Brain microvascular endothelial cell (primary cell): ENCODE measurements around the gene SELENOO.

Source experiments
- DNase-seq: peaks from one replicate; pipeline ENCODE4 v3.0.0-alpha.2; 2020
- H3K27ac ChIP-seq: fragments of 250-450 bp; sonication (Bioruptor Pico); 2 replicates; pipeline ENCODE4 v1.5.1; 2020; ENCODE audit warnings: mild to moderate bottlenecking, moderate library complexity
- H3K27me3 ChIP-seq: fragments of 250-450 bp; sonication (Bioruptor Pico); replicated peaks from 2 replicates; pipeline ENCODE4 v1.5.1; 2020; ENCODE audit warnings: mild to moderate bottlenecking
- H3K36me3 ChIP-seq: fragments of 250-450 bp; sonication (Bioruptor Pico); replicated peaks from 2 replicates; pipeline ENCODE4 v1.5.1; 2020; ENCODE audit warnings: mild to moderate bottlenecking
- H3K4me3 ChIP-seq: 2 replicates; pipeline ENCODE4 v1.5.1; 2011; ENCODE audit warnings: low read depth, mild to moderate bottlenecking, control low read depth, low read length, moderate library complexity
- CTCF ChIP-seq: IDR thresholded peaks from 2 replicates; pipeline ENCODE4 v1.5.1; 2011; ENCODE audit warnings: low read depth, mild to moderate bottlenecking, moderate library complexity, low read length, control low read depth, inconsistent platforms; ENCODE audit errors: missing control alignments
- in situ Hi-C: cut with HindIII; loops from 2 replicates; pipeline ENCODE4 v1.10.0; 2017; ENCODE audit warnings: low sequenced_read_pairs, low pct_ligation_motif_present

SELENOO gene

DNA sequence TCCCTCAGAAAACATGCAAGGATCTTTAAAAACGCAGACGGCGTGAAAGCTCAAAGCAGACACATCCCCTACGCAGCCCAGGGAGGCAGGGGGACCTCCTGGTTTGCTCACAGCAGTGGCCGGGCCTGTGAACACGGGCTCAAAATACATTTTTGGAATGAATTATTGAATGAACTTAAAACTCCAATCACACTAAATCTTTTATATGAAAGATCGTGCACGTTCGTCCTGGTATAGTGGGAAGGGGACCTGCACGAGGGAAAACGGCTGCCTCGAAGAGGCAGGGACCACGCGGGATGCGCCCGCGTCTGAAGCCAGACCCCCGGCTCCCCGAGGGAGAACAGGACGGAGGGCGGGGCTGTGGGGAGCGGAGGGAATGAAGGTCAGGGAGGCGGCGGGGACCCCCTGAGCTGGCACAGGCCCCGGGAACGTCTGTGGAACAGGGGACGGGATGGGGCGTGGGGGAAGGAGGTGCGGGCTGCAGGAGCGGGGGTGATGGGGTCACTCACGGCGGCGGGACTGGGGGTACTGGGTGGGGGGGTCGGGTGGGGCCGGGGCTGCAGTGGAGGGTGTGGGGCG, 31.5 kb upstream of the SELENOO start:
- H3K36me3 ChIP-seq: no peaks in the 10 kb centered on the region
- no peaks in the 10 kb centered on the region for H3K27me3 ChIP-seq
- no peak for TF ChIP-seq CTCF
- no peak overlapping the region for H3K27ac ChIP-seq
- in situ Hi-C loops: no loop called here
- DNase-seq: no peak
- H3K4me3 ChIP-seq: peak overlapping the region; percentile 39

- H3K27me3 ChIP-seq: no peaks in the 10 kb centered on the region
- in situ Hi-C loops: no loop called here
- H3K27ac ChIP-seq: no peak overlapping the region
- DNase-seq: no peak
- TF ChIP-seq CTCF: no peak
- no peaks in the 10 kb centered on the region for H3K36me3 ChIP-seq
- H3K4me3 ChIP-seq: peak overlapping the region; percentile 39
These were observed 31.0 kb upstream of the SELENOO start for GRCh38 chr22:50169774-50170341.

DNA sequence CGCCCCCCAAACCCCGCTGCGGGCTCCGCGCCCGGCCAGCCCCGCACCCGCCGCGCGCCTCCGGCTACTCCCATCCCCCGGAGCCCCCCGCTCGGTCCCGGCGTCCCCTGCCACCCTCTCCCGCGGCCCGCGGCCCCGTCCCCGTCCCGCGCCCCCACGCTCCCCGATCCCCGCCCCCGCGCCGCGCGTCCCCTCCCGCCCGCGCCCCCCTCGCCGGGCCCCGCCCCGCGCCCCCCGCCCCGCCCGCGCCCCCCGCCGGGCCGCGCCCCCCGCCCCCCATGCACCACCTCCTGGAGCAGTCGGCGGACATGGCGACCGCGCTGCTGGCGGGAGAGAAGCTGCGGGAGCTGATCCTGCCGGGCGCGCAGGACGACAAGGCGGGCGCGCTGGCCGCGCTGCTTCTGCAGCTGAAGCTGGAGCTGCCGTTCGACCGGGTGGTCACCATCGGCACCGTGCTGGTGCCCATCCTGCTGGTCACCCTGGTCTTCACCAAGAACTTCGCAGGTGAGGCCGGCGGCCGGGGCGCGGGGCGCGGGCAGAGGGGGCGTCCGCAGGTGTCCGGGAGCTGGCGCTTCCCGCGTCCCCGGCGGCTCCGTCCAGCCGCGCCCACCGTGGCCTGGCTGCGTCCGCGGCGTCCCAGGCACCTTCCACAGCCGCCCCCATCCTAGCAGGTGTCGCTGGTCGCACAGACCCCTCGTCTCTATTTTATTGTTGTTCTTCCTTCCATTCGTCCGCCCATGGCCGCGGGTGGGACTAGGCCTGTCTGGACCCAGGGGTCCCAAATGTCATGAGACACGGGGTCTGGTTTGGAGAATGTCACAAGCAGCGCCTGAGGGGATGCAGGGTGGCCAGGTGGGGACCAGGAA, 30.1 kb upstream of the SELENOO start, which contains the start of gene PANX2:
Gene PANX2 (plus strand): TSS at position 279 of the 866 bp plus-strand sequence. CDS start 0 bp downstream, at position 279.
- H3K27ac ChIP-seq: no peak within 1 kb of the TSS
- H3K4me3 ChIP-seq: peak within 1 kb of the TSS; percentile 47
- in situ Hi-C loops: no loop called here
- no peak for TF ChIP-seq CTCF
- no peak for DNase-seq
- no peaks in the 10 kb centered on the region for H3K36me3 ChIP-seq
- H3K27me3 ChIP-seq: no peaks in the 10 kb centered on the region

DNA sequence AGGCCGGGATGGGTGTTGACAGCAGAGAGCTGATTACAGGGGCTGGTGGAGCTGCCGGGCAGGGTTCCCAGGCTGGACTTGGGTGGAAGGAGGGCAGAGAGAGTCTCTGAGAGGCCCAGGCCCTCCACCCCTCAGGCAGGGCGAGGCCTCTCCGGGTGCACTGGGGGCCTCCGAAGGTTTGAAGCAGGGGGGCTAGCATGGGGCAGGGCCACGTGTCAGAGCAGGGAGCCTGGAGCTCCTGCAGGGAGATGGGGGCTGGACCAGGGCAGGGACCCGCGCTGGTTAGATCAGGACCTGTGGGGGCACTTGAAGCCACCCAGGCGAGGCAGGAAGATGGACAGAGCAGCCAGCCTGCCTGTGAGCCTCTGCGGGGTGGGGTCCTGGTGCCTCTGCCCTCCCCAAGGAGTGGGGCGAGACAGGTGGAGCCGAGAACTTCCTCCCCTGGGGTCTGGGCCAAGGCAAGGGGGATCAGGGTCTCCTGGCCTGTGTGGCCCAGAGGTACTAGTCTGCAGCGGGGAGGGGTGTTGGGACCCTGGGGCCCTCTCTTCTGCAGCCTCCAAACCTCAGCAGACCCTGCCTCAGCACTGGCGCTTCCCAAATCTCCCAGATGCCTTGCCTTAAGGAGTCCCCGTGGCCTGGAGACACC, 29.4 kb upstream of the SELENOO start:
- DNase-seq: no peak
- Histone ChIP-seq H3K27ac (no peak overlapping the region), H3K36me3 (no peaks in the 10 kb centered on the region), H3K27me3 (no peaks in the 10 kb centered on the region), H3K4me3 (peak overlapping the region; percentile 5)
- in situ Hi-C loops: no loop called here
- TF ChIP-seq CTCF: no peak

GRCh38 chr22:50171965-50172421, 28.8 kb upstream of the SELENOO start:
- Histone ChIP-seq H3K27ac (no peak overlapping the region), H3K4me3 (no peak overlapping the region), H3K27me3 (no peaks in the 10 kb centered on the region), H3K36me3 (no peaks in the 10 kb centered on the region)
- no peak for TF ChIP-seq CTCF
- no peak for DNase-seq
- in situ Hi-C loops: no loop called here
